ENCODE measurements around the gene F2RL2.

- TF ChIP-seq CTCF (IDR thresholded peaks at IDR 0.05) (no peak), POLR2A (IDR thresholded peaks at IDR 0.05) (no peak)
Observed at GRCh38 chr5:76617675-76618074, 5.5 kb downstream of the F2RL2 start.

Data from testis (tissue), 2 donors.